ENCODE results near the gene PLSCR1.

The PLSCR1 gene

GRCh38 chr3:146473726-146474125 is 70.7 kb downstream of the PLSCR1 start:
- Histone ChIP-seq H3K36me3 (no peaks in the 10 kb centered on the region), H3K4me3 (ENCODE audit: low read depth, low read length) (no peak overlapping the region), H3K27ac (no peak overlapping the region), H3K9me3 (ENCODE audit: severe bottlenecking) (no peaks in the 10 kb centered on the region), H3K27me3 (ENCODE audit: insufficient read depth, low read depth, severe bottlenecking) (no peaks in the 10 kb centered on the region)
- DNase-seq, result no peak
- no peak for TF ChIP-seq CTCF (IDR thresholded peaks at IDR 0.05; ENCODE audit: low read depth, low read length)

DNA sequence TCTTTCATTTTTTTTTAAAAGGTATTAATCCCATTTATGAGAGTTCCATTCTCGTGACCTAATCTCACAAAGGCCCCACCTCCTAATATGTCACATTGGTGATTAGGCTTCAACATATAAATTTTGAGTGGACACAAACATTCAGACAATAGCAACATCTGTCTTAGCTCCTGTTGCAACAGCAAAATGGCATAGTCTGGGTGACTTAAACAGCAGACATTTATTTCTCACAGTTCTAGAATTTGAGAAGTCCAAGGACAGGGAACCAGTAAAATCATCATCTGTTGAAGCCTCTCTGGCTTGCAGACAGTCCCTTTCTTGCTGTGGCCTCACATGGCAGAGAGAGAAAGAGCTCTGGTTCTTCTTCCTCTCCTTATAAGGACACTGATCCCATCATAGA is 71.8 kb downstream of the PLSCR1 start:
- no peak for TF ChIP-seq CTCF (IDR thresholded peaks at IDR 0.05; ENCODE audit: low read depth, low read length)
- H3K27me3 ChIP-seq (ENCODE audit: insufficient read depth, low read depth, severe bottlenecking), result no peaks in the 10 kb centered on the region
- no peak overlapping the region for H3K27ac ChIP-seq
- no peak overlapping the region for H3K4me3 ChIP-seq (ENCODE audit: low read depth, low read length)
- no peaks in the 10 kb centered on the region for H3K9me3 ChIP-seq (ENCODE audit: severe bottlenecking)
- no peak for DNase-seq
- H3K36me3 ChIP-seq, result no peaks in the 10 kb centered on the region

- no peaks in the 10 kb centered on the region for H3K9me3 ChIP-seq (ENCODE audit: severe bottlenecking)
- H3K36me3 ChIP-seq, result no peaks in the 10 kb centered on the region
- TF ChIP-seq CTCF (IDR thresholded peaks at IDR 0.05; ENCODE audit: low read depth, low read length), result no peak
- no peak for DNase-seq
- H3K27me3 ChIP-seq (ENCODE audit: insufficient read depth, low read depth, severe bottlenecking), result no peaks in the 10 kb centered on the region
- H3K4me3 ChIP-seq (ENCODE audit: low read depth, low read length), result no peak overlapping the region
- H3K27ac ChIP-seq, result no peak overlapping the region
Observed at GRCh38 chr3:146471012-146471411, 73.4 kb downstream of the PLSCR1 start.

GRCh38 chr3:146470425-146470990 is 73.9 kb downstream of the PLSCR1 start:
- no peaks in the 10 kb centered on the region for H3K36me3 ChIP-seq
- H3K27ac ChIP-seq, result no peak overlapping the region
- no peak for DNase-seq
- H3K4me3 ChIP-seq (ENCODE audit: low read depth, low read length), result no peak overlapping the region
- no peak for TF ChIP-seq CTCF (IDR thresholded peaks at IDR 0.05; ENCODE audit: low read depth, low read length)
- H3K27me3 ChIP-seq (ENCODE audit: insufficient read depth, low read depth, severe bottlenecking), result no peaks in the 10 kb centered on the region
- H3K9me3 ChIP-seq (ENCODE audit: severe bottlenecking), result no peaks in the 10 kb centered on the region

DNA sequence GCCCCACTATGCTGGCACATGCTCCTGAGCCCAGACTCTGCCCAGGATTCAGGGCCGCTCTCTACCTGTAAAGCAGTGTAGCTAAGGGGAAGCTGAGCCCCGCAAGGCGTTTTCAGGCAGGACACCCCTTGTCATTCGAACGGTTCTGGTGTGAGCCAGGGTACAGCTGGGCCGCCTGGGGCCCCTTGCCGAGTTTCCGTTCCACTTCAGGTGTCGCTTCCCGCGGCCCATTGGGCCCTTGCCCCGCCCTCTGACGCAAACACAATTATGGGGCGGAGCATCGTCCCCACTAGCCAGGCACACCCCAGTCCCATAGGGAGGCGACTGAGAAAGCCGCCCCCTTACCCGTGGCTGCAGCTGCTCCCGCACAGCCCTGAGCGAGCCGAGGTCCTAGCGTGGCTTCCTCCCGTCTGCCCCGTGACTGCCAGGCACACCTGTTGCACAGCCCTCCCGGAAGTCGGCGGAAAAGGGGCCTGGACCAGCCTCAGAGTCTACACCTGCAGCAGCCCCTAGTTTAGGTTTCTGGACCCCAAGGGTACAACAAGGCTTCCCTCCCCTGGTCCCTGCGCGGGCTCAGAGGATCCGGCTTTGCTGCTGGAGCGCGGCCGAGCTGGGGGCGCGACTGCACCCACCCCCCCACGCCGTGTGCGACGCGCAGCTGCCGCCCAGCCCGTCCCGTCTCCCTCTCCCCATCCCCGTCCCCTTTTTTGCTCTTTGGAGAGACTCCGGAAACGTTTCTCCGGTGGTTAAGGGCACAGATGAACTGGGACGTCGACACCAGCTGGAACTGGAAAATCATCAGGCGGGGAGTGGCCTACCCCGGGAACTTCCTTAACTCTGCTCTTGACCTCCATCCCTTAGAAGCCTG is 75.0 kb downstream of the PLSCR1 start, which contains the start of gene PLSCR2:
Gene PLSCR2, minus strand, starts transcription at position 412 of the 868 bp plus-strand sequence. CDS start 9,657 bp downstream, outside the sequence.
- Histone ChIP-seq H3K36me3 (no peaks in the 10 kb centered on the region), H3K9me3 (ENCODE audit: severe bottlenecking) (no peaks in the 10 kb centered on the region), H3K4me3 (ENCODE audit: low read depth, low read length) (peak within 1 kb of the TSS; percentile 52), H3K27me3 (ENCODE audit: insufficient read depth, low read depth, severe bottlenecking) (no peaks in the 10 kb centered on the region), H3K27ac (no peak within 1 kb of the TSS)
- TF ChIP-seq CTCF (IDR thresholded peaks at IDR 0.05; ENCODE audit: low read depth, low read length), result no peak
- DNase-seq, result peak; percentile 24

Measured in WERI-Rb-1 (cell line).